HepG2 (cell line): ENCODE data around the gene IL11RA. TPM values are rescaled to one million over a fixed set of nuclear protein-coding genes. Genes with fewer than 3 reads are reported as not detected.

Experiments
- CHD2 ChIP-seq: IDR thresholded peaks from 2 replicates; pipeline ENCODE4 v1.6.1; 2011; ENCODE audit warnings: low read depth, low read length, improper control_type of control experiment
- HMG20B ChIP-seq: conservative IDR thresholded peaks from 2 replicates; pipeline ENCODE4 v1.6.1; 2016; ENCODE audit warnings: missing genetic modification reagents, missing compliant biosample characterization
- HMGA1 ChIP-seq: sonication (generic); formaldehyde crosslinking; conservative IDR thresholded peaks from 2 replicates; pipeline ENCODE4 v1.4.0; 2020; ENCODE audit warnings: missing genetic modification reagents
- NKX3-1 ChIP-seq: sonication (generic); formaldehyde crosslinking; IDR thresholded peaks from 2 replicates; pipeline ENCODE4 v1.5.0; 2020; ENCODE audit warnings: missing genetic modification reagents
- PRPF4 ChIP-seq: fragments of 200-400 bp; formaldehyde crosslinking; IDR thresholded peaks from 2 replicates; pipeline ENCODE4 v1.6.1; 2016; ENCODE audit warnings: low read length, low read depth; ENCODE audit not compliant: poor library complexity, severe bottlenecking
- RFX5 ChIP-seq: IDR thresholded peaks from 2 replicates; pipeline ENCODE4 v1.6.1; 2011; ENCODE audit warnings: low read depth, low read length, improper control_type of control experiment
- SNAPC2 ChIP-seq: sonication (generic); formaldehyde crosslinking; IDR thresholded peaks from 2 replicates; pipeline ENCODE4 v1.8.1; 2022; ENCODE audit warnings: mild to moderate bottlenecking, missing genetic modification reagents
- ZEB1 ChIP-seq: IDR thresholded peaks from 2 replicates; pipeline ENCODE4 v1.6.1; 2012; ENCODE audit warnings: mild to moderate bottlenecking, low read depth, inconsistent platforms; ENCODE audit not compliant: insufficient replicate concordance
- ZFP36 ChIP-seq: fragments of 150-350 bp; IDR thresholded peaks from 2 replicates; pipeline ENCODE4 v1.6.1; 2018; ENCODE audit warnings: borderline replicate concordance, low read length, low read depth; ENCODE audit not compliant: partially characterized antibody
- ZNF350 ChIP-seq: sonication (generic); formaldehyde crosslinking; IDR thresholded peaks from 2 replicates; pipeline ENCODE4 v1.4.0; 2020; ENCODE audit warnings: mild to moderate bottlenecking, low read depth, missing genetic modification reagents, borderline replicate concordance
- ZNF562 ChIP-seq: sonication (generic); formaldehyde crosslinking; IDR thresholded peaks from 2 replicates; pipeline ENCODE4 v1.8.0; 2022; ENCODE audit warnings: missing genetic modification reagents, borderline replicate concordance
- ZSCAN9 ChIP-seq: IDR thresholded peaks from 2 replicates; pipeline ENCODE4 v1.6.1; 2016; ENCODE audit warnings: borderline replicate concordance
- polyA plus RNA-seq, 8 experiments: library from polyadenylated mRNA; depleted of rRNA in 3 of 8; stranded (reverse) in 7 of 8; unstranded in 1 of 8; fragments of >200 nt; fragmentation: Illumina TruSeq in 4 of 8; extraction: Trizol in 4 of 8; gene quantifications; 2 replicates each; pipeline versions ENCODE4 v1.2.1 to v1.2.3, GENCODE V29; 2011 to 2016; ENCODE audit warnings: low read depth in 4 of 8, missing spikeins in 1 of 8, mixed read lengths in 1 of 8; ENCODE audit not compliant: insufficient read depth in 1 of 8
- total RNA-seq, 5 experiments: library from RNA; depleted of rRNA; stranded (reverse); fragments of >200 nt; fragmentation: Illumina TruSeq; extraction: Trizol; gene quantifications; 2 replicates each; pipeline ENCODE4 v1.2.3, GENCODE V29; 2016; ENCODE audit warnings: low read depth in 1 of 5
- TF ChIP-seq, protein P1 (sequence below): sonication (generic); formaldehyde crosslinking; IDR thresholded peaks from 2 replicates; pipeline ENCODE4 v1.4.0; 2020; ENCODE audit warnings: mild to moderate bottlenecking, missing genetic modification reagents
- TF ChIP-seq, protein P2 (sequence below): sonication (generic); formaldehyde crosslinking; IDR thresholded peaks from 2 replicates; pipeline ENCODE4 v1.4.0; 2020; ENCODE audit warnings: missing genetic modification reagents
- TF ChIP-seq, protein P3 (sequence below): sonication (generic); formaldehyde crosslinking; IDR thresholded peaks from 2 replicates; pipeline ENCODE4 v1.4.0; 2020; ENCODE audit warnings: missing genetic modification reagents, mild to moderate bottlenecking, borderline replicate concordance
- TF ChIP-seq, protein P4 (sequence below): IDR thresholded peaks from 2 replicates; pipeline ENCODE4 v1.6.1; 2012; ENCODE audit warnings: inconsistent platforms
- TF ChIP-seq, protein P5 (sequence below): sonication (generic); formaldehyde crosslinking; IDR thresholded peaks from 2 replicates; pipeline ENCODE4 v1.4.0; 2020; ENCODE audit warnings: missing genetic modification reagents

The IL11RA gene
- total and polyA plus RNA-seq, 2 of the 13 experiments (the other 11 are each of a cell fraction or from before 2014, with no cell fraction given), result 2.0 to 4.2 TPM

DNA sequence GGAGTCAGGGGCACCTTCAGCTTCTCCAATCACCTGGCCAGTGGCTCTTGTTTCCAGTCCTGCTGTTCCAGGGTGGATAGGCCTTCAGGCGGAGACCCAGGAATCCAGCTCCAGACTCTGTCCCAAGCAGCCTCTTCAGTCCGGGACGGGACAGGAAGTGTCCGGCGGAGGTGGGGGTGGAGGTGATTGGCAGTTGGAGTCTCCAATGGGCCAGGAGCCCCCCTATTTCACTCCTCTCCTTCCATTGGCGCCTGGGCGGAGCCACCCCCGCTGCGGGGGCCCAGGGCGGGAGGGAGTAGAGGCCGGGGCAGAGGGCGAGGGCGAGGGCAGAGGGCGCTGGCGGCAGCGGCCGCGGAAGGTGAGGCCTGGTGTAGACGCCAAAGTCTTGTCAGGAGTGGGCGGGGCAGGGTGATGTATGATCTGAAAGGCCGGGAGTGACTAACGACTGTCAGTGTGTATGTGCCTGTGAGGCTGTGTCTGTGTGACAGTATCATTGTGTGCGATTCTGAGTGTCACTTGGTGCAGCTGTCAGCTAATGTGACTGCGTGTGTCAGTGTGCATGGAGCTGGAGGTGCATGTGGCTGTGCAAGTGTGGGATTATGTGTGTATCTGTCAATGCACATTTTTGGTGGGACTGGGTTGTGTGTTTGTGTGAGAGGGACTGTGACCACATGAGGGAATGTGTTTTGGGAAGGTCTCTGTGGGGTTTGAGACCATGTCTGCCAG, at the start of gene IL11RA (continued):
- no peak for TF ChIP-seq HMGA1 (CRISPR knock-in tag)
- TF ChIP-seq ZFP36, result no peak
- TF ChIP-seq ZNF562 (CRISPR knock-in tag), result no peak
- no peak for TF ChIP-seq NKX3-1 (CRISPR knock-in tag)
- TF ChIP-seq SNAPC2 (CRISPR knock-in tag), result 0 out of 2 replicates have a peak, but pooled peaks have one; percentile 37
- no peak for TF ChIP-seq PRPF4
- TF ChIP-seq, protein P1, sequence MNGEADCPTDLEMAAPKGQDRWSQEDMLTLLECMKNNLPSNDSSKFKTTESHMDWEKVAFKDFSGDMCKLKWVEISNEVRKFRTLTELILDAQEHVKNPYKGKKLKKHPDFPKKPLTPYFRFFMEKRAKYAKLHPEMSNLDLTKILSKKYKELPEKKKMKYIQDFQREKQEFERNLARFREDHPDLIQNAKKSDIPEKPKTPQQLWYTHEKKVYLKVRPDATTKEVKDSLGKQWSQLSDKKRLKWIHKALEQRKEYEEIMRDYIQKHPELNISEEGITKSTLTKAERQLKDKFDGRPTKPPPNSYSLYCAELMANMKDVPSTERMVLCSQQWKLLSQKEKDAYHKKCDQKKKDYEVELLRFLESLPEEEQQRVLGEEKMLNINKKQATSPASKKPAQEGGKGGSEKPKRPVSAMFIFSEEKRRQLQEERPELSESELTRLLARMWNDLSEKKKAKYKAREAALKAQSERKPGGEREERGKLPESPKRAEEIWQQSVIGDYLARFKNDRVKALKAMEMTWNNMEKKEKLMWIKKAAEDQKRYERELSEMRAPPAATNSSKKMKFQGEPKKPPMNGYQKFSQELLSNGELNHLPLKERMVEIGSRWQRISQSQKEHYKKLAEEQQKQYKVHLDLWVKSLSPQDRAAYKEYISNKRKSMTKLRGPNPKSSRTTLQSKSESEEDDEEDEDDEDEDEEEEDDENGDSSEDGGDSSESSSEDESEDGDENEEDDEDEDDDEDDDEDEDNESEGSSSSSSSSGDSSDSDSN (CRISPR knock-in tag), result peak; percentile 44; the same call in 1 of the 2 replicates
- TF ChIP-seq, protein P2, sequence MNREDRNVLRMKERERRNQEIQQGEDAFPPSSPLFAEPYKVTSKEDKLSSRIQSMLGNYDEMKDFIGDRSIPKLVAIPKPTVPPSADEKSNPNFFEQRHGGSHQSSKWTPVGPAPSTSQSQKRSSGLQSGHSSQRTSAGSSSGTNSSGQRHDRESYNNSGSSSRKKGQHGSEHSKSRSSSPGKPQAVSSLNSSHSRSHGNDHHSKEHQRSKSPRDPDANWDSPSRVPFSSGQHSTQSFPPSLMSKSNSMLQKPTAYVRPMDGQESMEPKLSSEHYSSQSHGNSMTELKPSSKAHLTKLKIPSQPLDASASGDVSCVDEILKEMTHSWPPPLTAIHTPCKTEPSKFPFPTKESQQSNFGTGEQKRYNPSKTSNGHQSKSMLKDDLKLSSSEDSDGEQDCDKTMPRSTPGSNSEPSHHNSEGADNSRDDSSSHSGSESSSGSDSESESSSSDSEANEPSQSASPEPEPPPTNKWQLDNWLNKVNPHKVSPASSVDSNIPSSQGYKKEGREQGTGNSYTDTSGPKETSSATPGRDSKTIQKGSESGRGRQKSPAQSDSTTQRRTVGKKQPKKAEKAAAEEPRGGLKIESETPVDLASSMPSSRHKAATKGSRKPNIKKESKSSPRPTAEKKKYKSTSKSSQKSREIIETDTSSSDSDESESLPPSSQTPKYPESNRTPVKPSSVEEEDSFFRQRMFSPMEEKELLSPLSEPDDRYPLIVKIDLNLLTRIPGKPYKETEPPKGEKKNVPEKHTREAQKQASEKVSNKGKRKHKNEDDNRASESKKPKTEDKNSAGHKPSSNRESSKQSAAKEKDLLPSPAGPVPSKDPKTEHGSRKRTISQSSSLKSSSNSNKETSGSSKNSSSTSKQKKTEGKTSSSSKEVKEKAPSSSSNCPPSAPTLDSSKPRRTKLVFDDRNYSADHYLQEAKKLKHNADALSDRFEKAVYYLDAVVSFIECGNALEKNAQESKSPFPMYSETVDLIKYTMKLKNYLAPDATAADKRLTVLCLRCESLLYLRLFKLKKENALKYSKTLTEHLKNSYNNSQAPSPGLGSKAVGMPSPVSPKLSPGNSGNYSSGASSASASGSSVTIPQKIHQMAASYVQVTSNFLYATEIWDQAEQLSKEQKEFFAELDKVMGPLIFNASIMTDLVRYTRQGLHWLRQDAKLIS (CRISPR knock-in tag), result no peak
- TF ChIP-seq CHD2, result no peak
- TF ChIP-seq RFX5, result no peak
- TF ChIP-seq, protein P3, sequence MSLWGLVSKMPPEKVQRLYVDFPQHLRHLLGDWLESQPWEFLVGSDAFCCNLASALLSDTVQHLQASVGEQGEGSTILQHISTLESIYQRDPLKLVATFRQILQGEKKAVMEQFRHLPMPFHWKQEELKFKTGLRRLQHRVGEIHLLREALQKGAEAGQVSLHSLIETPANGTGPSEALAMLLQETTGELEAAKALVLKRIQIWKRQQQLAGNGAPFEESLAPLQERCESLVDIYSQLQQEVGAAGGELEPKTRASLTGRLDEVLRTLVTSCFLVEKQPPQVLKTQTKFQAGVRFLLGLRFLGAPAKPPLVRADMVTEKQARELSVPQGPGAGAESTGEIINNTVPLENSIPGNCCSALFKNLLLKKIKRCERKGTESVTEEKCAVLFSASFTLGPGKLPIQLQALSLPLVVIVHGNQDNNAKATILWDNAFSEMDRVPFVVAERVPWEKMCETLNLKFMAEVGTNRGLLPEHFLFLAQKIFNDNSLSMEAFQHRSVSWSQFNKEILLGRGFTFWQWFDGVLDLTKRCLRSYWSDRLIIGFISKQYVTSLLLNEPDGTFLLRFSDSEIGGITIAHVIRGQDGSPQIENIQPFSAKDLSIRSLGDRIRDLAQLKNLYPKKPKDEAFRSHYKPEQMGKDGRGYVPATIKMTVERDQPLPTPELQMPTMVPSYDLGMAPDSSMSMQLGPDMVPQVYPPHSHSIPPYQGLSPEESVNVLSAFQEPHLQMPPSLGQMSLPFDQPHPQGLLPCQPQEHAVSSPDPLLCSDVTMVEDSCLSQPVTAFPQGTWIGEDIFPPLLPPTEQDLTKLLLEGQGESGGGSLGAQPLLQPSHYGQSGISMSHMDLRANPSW (CRISPR knock-in tag), result no peak
- no peak for TF ChIP-seq ZSCAN9
- 0 out of 2 replicates have a peak, but pooled peaks have one; percentile 7 for TF ChIP-seq HMG20B (CRISPR knock-in tag)
- no peak for TF ChIP-seq ZNF350 (CRISPR knock-in tag)
- TF ChIP-seq, protein P4, sequence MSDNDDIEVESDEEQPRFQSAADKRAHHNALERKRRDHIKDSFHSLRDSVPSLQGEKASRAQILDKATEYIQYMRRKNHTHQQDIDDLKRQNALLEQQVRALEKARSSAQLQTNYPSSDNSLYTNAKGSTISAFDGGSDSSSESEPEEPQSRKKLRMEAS, result no peak; the same call in 1 of the 2 replicates
- TF ChIP-seq ZEB1, result no peak
- TF ChIP-seq, protein P5, sequence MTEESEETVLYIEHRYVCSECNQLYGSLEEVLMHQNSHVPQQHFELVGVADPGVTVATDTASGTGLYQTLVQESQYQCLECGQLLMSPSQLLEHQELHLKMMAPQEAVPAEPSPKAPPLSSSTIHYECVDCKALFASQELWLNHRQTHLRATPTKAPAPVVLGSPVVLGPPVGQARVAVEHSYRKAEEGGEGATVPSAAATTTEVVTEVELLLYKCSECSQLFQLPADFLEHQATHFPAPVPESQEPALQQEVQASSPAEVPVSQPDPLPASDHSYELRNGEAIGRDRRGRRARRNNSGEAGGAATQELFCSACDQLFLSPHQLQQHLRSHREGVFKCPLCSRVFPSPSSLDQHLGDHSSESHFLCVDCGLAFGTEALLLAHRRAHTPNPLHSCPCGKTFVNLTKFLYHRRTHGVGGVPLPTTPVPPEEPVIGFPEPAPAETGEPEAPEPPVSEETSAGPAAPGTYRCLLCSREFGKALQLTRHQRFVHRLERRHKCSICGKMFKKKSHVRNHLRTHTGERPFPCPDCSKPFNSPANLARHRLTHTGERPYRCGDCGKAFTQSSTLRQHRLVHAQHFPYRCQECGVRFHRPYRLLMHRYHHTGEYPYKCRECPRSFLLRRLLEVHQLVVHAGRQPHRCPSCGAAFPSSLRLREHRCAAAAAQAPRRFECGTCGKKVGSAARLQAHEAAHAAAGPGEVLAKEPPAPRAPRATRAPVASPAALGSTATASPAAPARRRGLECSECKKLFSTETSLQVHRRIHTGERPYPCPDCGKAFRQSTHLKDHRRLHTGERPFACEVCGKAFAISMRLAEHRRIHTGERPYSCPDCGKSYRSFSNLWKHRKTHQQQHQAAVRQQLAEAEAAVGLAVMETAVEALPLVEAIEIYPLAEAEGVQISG (CRISPR knock-in tag), result peak; percentile 71
